ENCODE measurements around the gene ACSM2B.

ACSM2B gene

GRCh38 chr16:20612551-20613480 lies 36.6 kb upstream of the ACSM2B start:
- Histone ChIP-seq H3K9ac (ENCODE audit: low read length) (no peak overlapping the region), H3K27ac (ENCODE audit: low read depth, low read length) (no peak overlapping the region), H3K27me3 (ENCODE audit: low read length) (no peaks in the 10 kb centered on the region), H3K9me2 (replicated peaks; ENCODE audit: insufficient read depth, low read length) (no peaks in the 10 kb centered on the region), H3K79me2 (ENCODE audit: insufficient read depth, low read length) (no peaks in the 10 kb centered on the region), H3K4me3 (ENCODE audit: insufficient read depth, low read length, poor library complexity, severe bottlenecking) (no peak overlapping the region), H3F3A (ENCODE audit: insufficient read depth) (no peaks in the 10 kb centered on the region), H2AFZ (ENCODE audit: low read depth, low read length, severe bottlenecking) (no peak overlapping the region), H3K36me3 (ENCODE audit: low read length) (no peaks in the 10 kb centered on the region), H3K9me3 (ENCODE audit: insufficient read depth, low read length) (no peaks in the 10 kb centered on the region), H3K4me2 (ENCODE audit: low read depth, low read length, poor library complexity, severe bottlenecking) (no peak overlapping the region), H4K20me1 (ENCODE audit: low read depth, low read length) (no peaks in the 10 kb centered on the region)
- TF ChIP-seq CTCF (IDR thresholded peaks at IDR 0.05; ENCODE audit: insufficient read depth, low read length, poor library complexity, severe bottlenecking) (no peak), EZH2phosphoT487 (conservative IDR thresholded peaks at IDR 0.05; ENCODE audit: low read length) (no peak)

DNA sequence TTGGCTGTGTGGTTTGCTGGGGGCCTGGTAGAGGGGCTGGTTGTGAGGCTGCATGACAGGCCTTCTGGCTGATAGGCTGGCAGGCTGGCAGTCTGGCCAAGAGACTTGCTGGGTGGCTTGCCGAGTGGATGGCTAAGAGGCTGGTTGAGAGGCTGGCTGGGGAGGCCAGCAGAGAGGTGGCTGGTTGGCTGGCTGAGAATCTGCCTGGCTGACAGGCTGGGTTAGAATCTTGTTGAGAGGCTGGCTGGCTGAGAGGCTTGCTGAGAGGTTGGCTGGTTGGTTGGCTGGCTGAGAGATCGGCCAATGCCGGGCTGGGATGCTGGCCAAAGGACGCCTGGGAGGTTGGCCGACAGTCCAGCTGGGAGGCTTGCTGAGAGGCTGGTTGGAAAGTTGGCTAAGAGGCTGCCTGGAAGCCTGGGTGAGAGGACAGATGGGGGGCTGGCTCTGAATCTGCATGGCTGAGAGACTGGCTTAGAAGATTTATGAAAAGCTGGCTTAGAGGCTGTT lies 35.9 kb upstream of the ACSM2B start:
- TF ChIP-seq EZH2phosphoT487 (conservative IDR thresholded peaks at IDR 0.05; ENCODE audit: low read length) (no peak), CTCF (IDR thresholded peaks at IDR 0.05; ENCODE audit: insufficient read depth, low read length, poor library complexity, severe bottlenecking) (no peak)

DNA sequence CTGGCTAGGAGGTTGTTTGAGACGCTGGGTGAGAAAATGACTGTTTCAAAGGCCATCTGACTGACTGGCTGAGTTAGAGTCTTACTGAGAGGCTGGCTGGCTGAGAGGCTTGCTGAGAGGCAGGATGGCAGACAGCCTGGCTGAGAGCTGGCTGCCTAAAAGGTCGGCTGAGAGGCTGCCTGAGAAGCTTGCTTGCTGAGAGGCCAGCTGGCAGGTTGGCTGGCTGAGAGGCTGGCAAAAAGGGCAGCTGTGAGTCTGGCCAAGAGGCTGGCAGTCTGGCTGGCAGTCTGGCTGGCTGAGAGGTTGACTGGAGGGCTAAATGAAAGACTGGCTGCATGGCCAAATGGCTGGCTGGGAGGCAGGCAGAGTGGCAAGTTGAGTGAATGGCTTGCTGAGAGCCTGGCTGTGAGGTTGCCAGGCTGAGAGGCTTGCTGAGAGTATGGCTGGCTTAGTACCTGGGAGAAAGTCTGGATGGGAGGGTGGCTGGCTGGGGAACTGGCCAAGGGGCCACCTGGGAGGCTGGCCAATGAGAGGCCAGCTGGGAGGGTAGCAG lies 35.3 kb upstream of the ACSM2B start:
- Histone ChIP-seq H3F3A (ENCODE audit: insufficient read depth) (no peaks in the 10 kb centered on the region), H3K9ac (ENCODE audit: low read length) (no peak overlapping the region), H3K9me2 (replicated peaks; ENCODE audit: insufficient read depth, low read length) (no peaks in the 10 kb centered on the region), H3K79me2 (ENCODE audit: insufficient read depth, low read length) (no peaks in the 10 kb centered on the region), H3K27ac (ENCODE audit: low read depth, low read length) (no peak overlapping the region), H3K4me2 (ENCODE audit: low read depth, low read length, poor library complexity, severe bottlenecking) (no peak overlapping the region), H4K20me1 (ENCODE audit: low read depth, low read length) (no peaks in the 10 kb centered on the region), H3K27me3 (ENCODE audit: low read length) (no peaks in the 10 kb centered on the region), H3K9me3 (ENCODE audit: insufficient read depth, low read length) (no peaks in the 10 kb centered on the region), H3K4me3 (ENCODE audit: insufficient read depth, low read length, poor library complexity, severe bottlenecking) (no peak overlapping the region), H2AFZ (ENCODE audit: low read depth, low read length, severe bottlenecking) (no peak overlapping the region), H3K36me3 (ENCODE audit: low read length) (no peaks in the 10 kb centered on the region)
- no peak for TF ChIP-seq CTCF (IDR thresholded peaks at IDR 0.05; ENCODE audit: insufficient read depth, low read length, poor library complexity, severe bottlenecking)

More for the DNA sequence above, 35.9 kb upstream of the ACSM2B start:
- no peaks in the 10 kb centered on the region for H3F3A ChIP-seq (ENCODE audit: insufficient read depth)
- no peak overlapping the region for H2AFZ ChIP-seq (ENCODE audit: low read depth, low read length, severe bottlenecking)
- H3K9me2 ChIP-seq (replicated peaks; ENCODE audit: insufficient read depth, low read length): no peaks in the 10 kb centered on the region
- no peak overlapping the region for H3K9ac ChIP-seq (ENCODE audit: low read length)
- no peaks in the 10 kb centered on the region for H3K36me3 ChIP-seq (ENCODE audit: low read length)
- H3K4me2 ChIP-seq (ENCODE audit: low read depth, low read length, poor library complexity, severe bottlenecking): no peak overlapping the region
- H3K9me3 ChIP-seq (ENCODE audit: insufficient read depth, low read length): no peaks in the 10 kb centered on the region
- H3K27ac ChIP-seq (ENCODE audit: low read depth, low read length): no peak overlapping the region
- H3K27me3 ChIP-seq (ENCODE audit: low read length): no peaks in the 10 kb centered on the region
- no peak overlapping the region for H3K4me3 ChIP-seq (ENCODE audit: insufficient read depth, low read length, poor library complexity, severe bottlenecking)
- no peaks in the 10 kb centered on the region for H4K20me1 ChIP-seq (ENCODE audit: low read depth, low read length)
- H3K79me2 ChIP-seq (ENCODE audit: insufficient read depth, low read length): no peaks in the 10 kb centered on the region

Measured in SU-DHL-6 (cell line).